ENCODE data around the gene TPBGL. TPM values are rescaled to one million over a fixed set of nuclear protein-coding genes. Genes with fewer than 3 reads are reported as not detected.
A peak's percentile ranks its signal among the peaks of the same experiment; 100 is the strongest.

The TPBGL gene
- total and polyA plus RNA-seq, 8 donors = 0.09 to 1.3 (median 0.25) TPM; not detected in 1

- TF ChIP-seq, protein P1, sequence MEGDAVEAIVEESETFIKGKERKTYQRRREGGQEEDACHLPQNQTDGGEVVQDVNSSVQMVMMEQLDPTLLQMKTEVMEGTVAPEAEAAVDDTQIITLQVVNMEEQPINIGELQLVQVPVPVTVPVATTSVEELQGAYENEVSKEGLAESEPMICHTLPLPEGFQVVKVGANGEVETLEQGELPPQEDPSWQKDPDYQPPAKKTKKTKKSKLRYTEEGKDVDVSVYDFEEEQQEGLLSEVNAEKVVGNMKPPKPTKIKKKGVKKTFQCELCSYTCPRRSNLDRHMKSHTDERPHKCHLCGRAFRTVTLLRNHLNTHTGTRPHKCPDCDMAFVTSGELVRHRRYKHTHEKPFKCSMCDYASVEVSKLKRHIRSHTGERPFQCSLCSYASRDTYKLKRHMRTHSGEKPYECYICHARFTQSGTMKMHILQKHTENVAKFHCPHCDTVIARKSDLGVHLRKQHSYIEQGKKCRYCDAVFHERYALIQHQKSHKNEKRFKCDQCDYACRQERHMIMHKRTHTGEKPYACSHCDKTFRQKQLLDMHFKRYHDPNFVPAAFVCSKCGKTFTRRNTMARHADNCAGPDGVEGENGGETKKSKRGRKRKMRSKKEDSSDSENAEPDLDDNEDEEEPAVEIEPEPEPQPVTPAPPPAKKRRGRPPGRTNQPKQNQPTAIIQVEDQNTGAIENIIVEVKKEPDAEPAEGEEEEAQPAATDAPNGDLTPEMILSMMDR (IDR thresholded peaks at IDR 0.05) = no peak
- Histone ChIP-seq H3K36me3 (peaks cover 0 to 45% of the 10 kb centered on the region in 2 donors), H3K9me3 (no peaks in the 10 kb centered on the region), H3K4me3 (no peak overlapping the region), H3K4me1 (peaks cover 0 to 15% of the 10 kb centered on the region in 2 donors), H3K27me3 (no peaks in the 10 kb centered on the region), H3K27ac (no peak overlapping the region)
- intact Hi-C loops (cut with DNase I) = loop anchor here in 1 of 2 donors (5.0 kb wide), 1 partner anchor 55 kb away; no protein-coding TSS in a partner anchor
- DNase-seq = no peak
- no peak for ATAC-seq
These were observed 38.4 kb upstream of the TPBGL start for GRCh38 chr11:75202195-75202594.

GRCh38 chr11:75203138-75203537 is 37.4 kb upstream of the TPBGL start:
- Histone ChIP-seq H3K4me1 (peaks cover 0 to 15% of the 10 kb centered on the region in 2 donors), H3K4me3 (no peak overlapping the region), H3K27ac (no peak overlapping the region), H3K27me3 (no peaks in the 10 kb centered on the region), H3K36me3 (peaks cover 0 to 35% of the 10 kb centered on the region in 2 donors), H3K9me3 (no peaks in the 10 kb centered on the region)
- DNase-seq (no peak), ATAC-seq (no peak)
- TF ChIP-seq, protein P1 (IDR thresholded peaks at IDR 0.05) = no peak
- intact Hi-C loops (cut with DNase I) = loop anchor here in 1 of 2 donors (5.0 kb wide), 1 partner anchor 56 kb away; no protein-coding TSS in a partner anchor

DNA sequence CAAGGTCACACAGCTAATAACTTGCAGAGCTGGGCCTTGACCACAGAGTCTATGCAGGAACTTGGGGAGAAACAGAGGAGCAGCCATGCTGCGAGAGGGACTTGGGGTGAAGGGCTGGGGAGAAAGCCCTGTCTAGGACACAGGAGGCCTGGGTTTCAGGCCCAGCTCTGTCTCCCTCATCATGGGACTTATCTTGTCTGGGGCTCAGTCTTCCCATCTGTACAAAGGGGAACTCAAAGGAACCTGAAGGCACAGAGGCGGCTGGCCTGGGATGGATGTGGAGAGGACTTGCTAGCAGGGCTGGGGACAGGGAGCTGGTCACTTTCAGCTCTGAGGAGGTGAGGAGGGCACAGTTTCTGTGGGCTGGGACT is 36.9 kb upstream of the TPBGL start:
- no peak overlapping the region for H3K27ac ChIP-seq

GRCh38 chr11:75204012-75204674 is 36.4 kb upstream of the TPBGL start:
- DNase-seq (no peak), ATAC-seq (no peak)
- no peaks in the 10 kb centered on the region for H3K27me3 ChIP-seq
- TF ChIP-seq, protein P1 (IDR thresholded peaks at IDR 0.05) = no peak
- no peak overlapping the region for H3K4me3 ChIP-seq
- peaks cover 0 to 27% of the 10 kb centered on the region in 2 donors for H3K36me3 ChIP-seq
- no peaks in the 10 kb centered on the region for H3K9me3 ChIP-seq
- H3K4me1 ChIP-seq = peaks cover 0 to 15% of the 10 kb centered on the region in 2 donors
- peak overlapping the region in 1 of 2 donors; percentile 13 for H3K27ac ChIP-seq
- intact Hi-C loops (cut with DNase I) = loop anchor here in 1 of 2 donors (5.0 kb wide), 1 partner anchor 57 kb away; no protein-coding TSS in a partner anchor

More for the DNA sequence above, 36.9 kb upstream of the TPBGL start:
- Histone ChIP-seq H3K27me3 (no peaks in the 10 kb centered on the region), H3K36me3 (peaks cover 0 to 32% of the 10 kb centered on the region in 2 donors), H3K4me1 (peaks cover 0 to 15% of the 10 kb centered on the region in 2 donors), H3K9me3 (no peaks in the 10 kb centered on the region), H3K4me3 (no peak overlapping the region)
- no peak for ATAC-seq
- TF ChIP-seq, protein P1 (IDR thresholded peaks at IDR 0.05) = no peak
- no peak for DNase-seq
- intact Hi-C loops (cut with DNase I) = loop anchor here in 1 of 2 donors (5.0 kb wide), 1 partner anchor 56 kb away; no protein-coding TSS in a partner anchor

All from left lung (tissue), 10 donors.